NCI-H187 (cell line): ENCODE data around the gene STX18.
"Not testable (repeated sequence)": the region's sequence is repeated elsewhere in the genome, so short reads cannot be mapped to it uniquely, and the experiment has no call there.

Experiments used
- DNase-seq, 2 experiments: peaks; one replicate each; lab custom pipeline; 2025; lab: John Stamatoyannopoulos, UW

Gene STX18

GRCh38 chr4:4437798-4438470, 103.9 kb downstream of the STX18 start:
- no peak for DNase-seq

- no peak for DNase-seq
These were observed 105.5 kb downstream of the STX18 start for GRCh38 chr4:4436244-4436823.

GRCh38 chr4:4433941-4434340, 107.9 kb downstream of the STX18 start:
- no peak for DNase-seq

- no peak for DNase-seq
These were observed 109.3 kb downstream of the STX18 start for GRCh38 chr4:4432341-4433125.

- no peak for DNase-seq
These were observed 111.2 kb downstream of the STX18 start for GRCh38 chr4:4430492-4431195.

GRCh38 chr4:4428966-4429875, 112.6 kb downstream of the STX18 start:
- no peak for DNase-seq

GRCh38 chr4:4427886-4428285, 114.0 kb downstream of the STX18 start:
- DNase-seq = no peak

GRCh38 chr4:4427121-4427870, 114.6 kb downstream of the STX18 start:
- no peak for DNase-seq

- no peak for DNase-seq
These were observed 115.2 kb downstream of the STX18 start for GRCh38 chr4:4426511-4427120.

GRCh38 chr4:4425696-4426095, 116.2 kb downstream of the STX18 start:
- no peak for DNase-seq

GRCh38 chr4:4425119-4425690, 116.6 kb downstream of the STX18 start:
- no peak for DNase-seq

- DNase-seq = no peak
These were observed 117.2 kb downstream of the STX18 start for GRCh38 chr4:4424499-4425115.

GRCh38 chr4:4423706-4424498, 117.9 kb downstream of the STX18 start:
- DNase-seq = no peak

- no peak for DNase-seq
These were observed 118.9 kb downstream of the STX18 start for GRCh38 chr4:4422856-4423499.

- not testable (repeated sequence) for DNase-seq
These were observed 119.7 kb downstream of the STX18 start for GRCh38 chr4:4422117-4422516.

GRCh38 chr4:4421356-4421755, 120.5 kb downstream of the STX18 start:
- DNase-seq = no peak

GRCh38 chr4:4420421-4420820, 121.4 kb downstream of the STX18 start:
- DNase-seq = no peak

- DNase-seq = no peak
These were observed 122.0 kb downstream of the STX18 start for GRCh38 chr4:4419896-4420295.
